DOHH2 (cell line): Measurements from ENCODE around the gene RBM39.

Source experiments
- EZH2phosphoT487 ChIP-seq: fragments of 200-600 bp; sonication (generic); IDR thresholded peaks from 2 replicates; pipeline ENCODE4 v1.6.1; 2017; ENCODE audit warnings: borderline replicate concordance, mild to moderate bottlenecking, antibody characterized with exemption, low read length, moderate library complexity, mixed read lengths
- TF ChIP-seq, protein P1 (sequence below): fragments of 200-600 bp; sonication (generic); IDR thresholded peaks from one replicate; pipeline ENCODE4 v1.5.1; 2014; ENCODE audit warnings: antibody characterized with exemption, mild to moderate bottlenecking, low read depth, low read length; ENCODE audit not compliant: poor library complexity, severe bottlenecking

- TF ChIP-seq, protein P1, sequence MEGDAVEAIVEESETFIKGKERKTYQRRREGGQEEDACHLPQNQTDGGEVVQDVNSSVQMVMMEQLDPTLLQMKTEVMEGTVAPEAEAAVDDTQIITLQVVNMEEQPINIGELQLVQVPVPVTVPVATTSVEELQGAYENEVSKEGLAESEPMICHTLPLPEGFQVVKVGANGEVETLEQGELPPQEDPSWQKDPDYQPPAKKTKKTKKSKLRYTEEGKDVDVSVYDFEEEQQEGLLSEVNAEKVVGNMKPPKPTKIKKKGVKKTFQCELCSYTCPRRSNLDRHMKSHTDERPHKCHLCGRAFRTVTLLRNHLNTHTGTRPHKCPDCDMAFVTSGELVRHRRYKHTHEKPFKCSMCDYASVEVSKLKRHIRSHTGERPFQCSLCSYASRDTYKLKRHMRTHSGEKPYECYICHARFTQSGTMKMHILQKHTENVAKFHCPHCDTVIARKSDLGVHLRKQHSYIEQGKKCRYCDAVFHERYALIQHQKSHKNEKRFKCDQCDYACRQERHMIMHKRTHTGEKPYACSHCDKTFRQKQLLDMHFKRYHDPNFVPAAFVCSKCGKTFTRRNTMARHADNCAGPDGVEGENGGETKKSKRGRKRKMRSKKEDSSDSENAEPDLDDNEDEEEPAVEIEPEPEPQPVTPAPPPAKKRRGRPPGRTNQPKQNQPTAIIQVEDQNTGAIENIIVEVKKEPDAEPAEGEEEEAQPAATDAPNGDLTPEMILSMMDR = no peak
- TF ChIP-seq EZH2phosphoT487 = no peak
Measured at GRCh38 chr20:35669681-35670080, 72.4 kb downstream of the RBM39 start.
